DOHH2 (cell line): ENCODE measurements around the gene MTMR6.
A peak's percentile ranks its signal among the peaks of the same experiment; 100 is the strongest.

Source experiments
- H3F3A ChIP-seq: fragments of 200-600 bp; sonication (generic), shearing (Covaris generic); 2 replicates; pipeline ENCODE4 v1.6.0; 2016; ENCODE audit warnings: antibody characterized with exemption, mild to moderate bottlenecking; ENCODE audit not compliant: control insufficient read depth, insufficient read depth
- H3K27ac ChIP-seq: fragments of 200-600 bp; sonication (generic); 2 replicates; pipeline ENCODE4 v1.5.1; 2014; ENCODE audit warnings: low read depth, mild to moderate bottlenecking, low read length, moderate library complexity
- H3K27me3 ChIP-seq: fragments of 200-600 bp; sonication (generic); 2 replicates; pipeline ENCODE4 v1.6.1; 2014; ENCODE audit warnings: mild to moderate bottlenecking, low read length, mixed read lengths; ENCODE audit not compliant: control insufficient read depth
- H3K36me3 ChIP-seq: fragments of 200-600 bp; sonication (generic); 2 replicates; pipeline ENCODE4 v1.6.1; 2014; ENCODE audit warnings: mild to moderate bottlenecking, low read length, moderate library complexity, mixed read lengths; ENCODE audit not compliant: control insufficient read depth
- H3K4me1 ChIP-seq: fragments of 200-600 bp; sonication (generic); 2 replicates; pipeline ENCODE4 v1.6.1; 2014; ENCODE audit warnings: mild to moderate bottlenecking, low read length, mixed read lengths; ENCODE audit not compliant: control insufficient read depth
- H3K4me2 ChIP-seq: fragments of 200-600 bp; sonication (generic); 2 replicates; pipeline ENCODE4 v1.6.0; 2014; ENCODE audit warnings: mild to moderate bottlenecking, low read length, moderate library complexity
- H3K4me3 ChIP-seq: fragments of 200-600 bp; sonication (generic); 2 replicates; pipeline ENCODE4 v1.5.1; 2014; ENCODE audit warnings: mild to moderate bottlenecking, low read length, mixed read lengths
- H3K79me2 ChIP-seq: fragments of 200-600 bp; sonication (generic); 2 replicates; pipeline ENCODE4 v1.6.1; 2014; ENCODE audit warnings: mild to moderate bottlenecking, low read length, mixed read lengths; ENCODE audit not compliant: control insufficient read depth
- H3K9me2 ChIP-seq: fragments of 200-600 bp; sonication (generic); replicated peaks from 2 replicates; pipeline ENCODE4 v1.6.1; 2014; ENCODE audit warnings: mild to moderate bottlenecking, low read length, mixed read lengths; ENCODE audit not compliant: control insufficient read depth
- H3K9me3 ChIP-seq: fragments of 200-600 bp; sonication (generic); 2 replicates; pipeline ENCODE4 v1.6.1; 2014; ENCODE audit warnings: antibody characterized with exemption, low read length, mixed read lengths; ENCODE audit not compliant: control insufficient read depth, insufficient read depth
- H4K20me1 ChIP-seq: fragments of 200-600 bp; sonication (generic); 2 replicates; pipeline ENCODE4 v1.6.0; 2014; ENCODE audit warnings: low read depth, mild to moderate bottlenecking, antibody characterized with exemption, low read length, moderate library complexity; ENCODE audit not compliant: control insufficient read depth, insufficient read depth
- CTCF ChIP-seq: fragments of 200-600 bp; sonication (generic); IDR thresholded peaks from one replicate; pipeline ENCODE4 v1.5.1; 2014; ENCODE audit warnings: antibody characterized with exemption, mild to moderate bottlenecking, low read depth, low read length; ENCODE audit not compliant: poor library complexity, severe bottlenecking
- EZH2phosphoT487 ChIP-seq: fragments of 200-600 bp; sonication (generic); IDR thresholded peaks from 2 replicates; pipeline ENCODE4 v1.6.1; 2017; ENCODE audit warnings: borderline replicate concordance, mild to moderate bottlenecking, antibody characterized with exemption, low read length, moderate library complexity, mixed read lengths

Gene MTMR6

GRCh38 chr13:25267715-25268114, 19.6 kb downstream of the MTMR6 start:
- Histone ChIP-seq H4K20me1 (peaks cover 5% of the 10 kb centered on the region; the same call in 1 of the 2 replicates), H3K36me3 (peaks cover 71% of the 10 kb centered on the region), H3K4me2 (no peak overlapping the region), H3F3A (no peaks in the 10 kb centered on the region), H3K79me2 (peaks cover 11% of the 10 kb centered on the region), H3K27me3 (no peaks in the 10 kb centered on the region), H3K4me3 (no peak overlapping the region), H3K9me3 (no peaks in the 10 kb centered on the region), H3K4me1 (no peaks in the 10 kb centered on the region), H3K27ac (no peak overlapping the region), H3K9me2 (no peaks in the 10 kb centered on the region)
- peak; percentile 34 for TF ChIP-seq CTCF
- no peak for TF ChIP-seq EZH2phosphoT487

DNA sequence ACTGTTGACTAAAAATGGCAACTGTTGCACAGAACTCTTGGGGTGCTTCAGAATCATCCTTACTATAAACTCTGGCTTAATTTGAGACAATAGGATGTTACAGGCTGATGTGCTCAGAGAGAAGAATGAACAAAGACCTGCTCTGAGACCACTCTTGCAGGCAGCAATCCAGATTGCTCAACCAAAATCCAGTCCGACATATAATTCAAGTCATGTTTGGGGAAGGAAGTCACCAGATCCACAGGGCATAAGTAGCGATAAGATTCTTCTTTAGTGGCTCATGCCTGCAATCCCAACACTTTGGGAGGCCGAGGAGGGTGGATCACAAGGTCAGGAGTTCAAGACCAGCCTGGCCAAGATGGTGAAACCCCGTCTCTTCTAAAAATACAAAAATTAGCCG, 20.6 kb downstream of the MTMR6 start:
- H3K4me2 ChIP-seq: no peak overlapping the region
- peaks cover 73% of the 10 kb centered on the region for H3K36me3 ChIP-seq
- no peaks in the 10 kb centered on the region for H3K9me2 ChIP-seq
- no peak for TF ChIP-seq CTCF
- no peak for TF ChIP-seq EZH2phosphoT487
- no peaks in the 10 kb centered on the region for H3K4me1 ChIP-seq
- no peaks in the 10 kb centered on the region for H3K9me3 ChIP-seq
- H3K79me2 ChIP-seq: peaks cover 10% of the 10 kb centered on the region
- no peak overlapping the region for H3K4me3 ChIP-seq
- no peak overlapping the region for H3K27ac ChIP-seq
- no peaks in the 10 kb centered on the region for H3K27me3 ChIP-seq
- H4K20me1 ChIP-seq: peaks cover 5% of the 10 kb centered on the region; the same call in 1 of the 2 replicates
- no peaks in the 10 kb centered on the region for H3F3A ChIP-seq

GRCh38 chr13:25262261-25262660, 25.0 kb downstream of the MTMR6 start:
- Histone ChIP-seq H3K27ac (no peak overlapping the region), H3K4me3 (no peak overlapping the region), H4K20me1 (no peaks in the 10 kb centered on the region; the same call in 1 of the 2 replicates), H3K4me2 (no peak overlapping the region), H3K27me3 (no peaks in the 10 kb centered on the region), H3K4me1 (no peaks in the 10 kb centered on the region), H3F3A (no peaks in the 10 kb centered on the region; the same call in 1 of the 2 replicates), H3K79me2 (no peaks in the 10 kb centered on the region), H3K9me3 (no peaks in the 10 kb centered on the region), H3K9me2 (no peaks in the 10 kb centered on the region), H3K36me3 (peaks cover 71% of the 10 kb centered on the region)
- TF ChIP-seq CTCF: no peak
- TF ChIP-seq EZH2phosphoT487: no peak
